ENCODE results near the gene ABHD18. TPM values are rescaled to one million over a fixed set of nuclear protein-coding genes. Genes with fewer than 3 reads are reported as not detected.
"Not testable (repeated sequence)": the region's sequence is repeated elsewhere in the genome, so short reads cannot be mapped to it uniquely, and the experiment has no call there.

The ABHD18 gene
- total RNA-seq, 4 donors from 2014 or later: 3.9 to 7.8 (median 5.8) TPM

- peaks cover 8 to 18% of the 10 kb centered on the region in 2 donors for H3K4me1 ChIP-seq
- intact Hi-C loops (cut with DNase I; ENCODE audit: low total_unique reads): loop anchor here (5.0 to 10.0 kb wide), 3 partner anchors 86 to 334 kb away; partner anchors contain the start of genes INTU, PGRMC2 and PLK4
- H3K36me3 ChIP-seq: no peaks in the 10 kb centered on the region
- peak overlapping the region in 3 of 4 donors; percentile 1 to 46 (median 8) for H3K27ac ChIP-seq
- H3K4me3 ChIP-seq: no peak overlapping the region
- no peak for DNase-seq
- TF ChIP-seq POLR2A (IDR thresholded peaks at IDR 0.05) (no peak), CTCF (IDR thresholded peaks at IDR 0.05 in 4 of 5, conservative IDR thresholded peaks at IDR 0.05 in 1 of 5) (no peak)
- no peaks in the 10 kb centered on the region for H3K27me3 ChIP-seq
- no peaks in the 10 kb centered on the region for H3K9me3 ChIP-seq
- no peak for ATAC-seq
- in situ Hi-C loops (cut with MboI; ENCODE audit: low sequenced_read_pairs in 4 of 4): loop anchor here in 3 of 4 donors (10.0 to 25.0 kb wide), 3 partner anchors 96 to 331 kb away; partner anchors contain the start of genes INTU (in 2 of the 3), HSPA4L (in 1 of the 3) and LARP1B (in 1 of the 3)
These were observed 3.4 kb downstream of the ABHD18 start for GRCh38 chr4:127968586-127968985.

- DNase-seq; H3K4me3 ChIP-seq; H3K27me3 ChIP-seq; ATAC-seq; H3K27ac ChIP-seq; H3K36me3 ChIP-seq; intact Hi-C loops (cut with DNase I; ENCODE audit: low total_unique reads); H3K9me3 ChIP-seq: not testable (repeated sequence)
- H3K4me1 ChIP-seq: peaks cover 12 to 28% of the 10 kb centered on the region in 2 donors
- in situ Hi-C loops (cut with MboI; ENCODE audit: low sequenced_read_pairs in 4 of 4): loop anchor here in 3 of 4 donors (10.0 to 25.0 kb wide), 3 partner anchors 74 to 334 kb away; partner anchors contain the start of genes INTU (in 2 of the 3) and HSPA4L (in 1 of the 3)
These were observed 5.7 kb downstream of the ABHD18 start for GRCh38 chr4:127970925-127971324.

DNA sequence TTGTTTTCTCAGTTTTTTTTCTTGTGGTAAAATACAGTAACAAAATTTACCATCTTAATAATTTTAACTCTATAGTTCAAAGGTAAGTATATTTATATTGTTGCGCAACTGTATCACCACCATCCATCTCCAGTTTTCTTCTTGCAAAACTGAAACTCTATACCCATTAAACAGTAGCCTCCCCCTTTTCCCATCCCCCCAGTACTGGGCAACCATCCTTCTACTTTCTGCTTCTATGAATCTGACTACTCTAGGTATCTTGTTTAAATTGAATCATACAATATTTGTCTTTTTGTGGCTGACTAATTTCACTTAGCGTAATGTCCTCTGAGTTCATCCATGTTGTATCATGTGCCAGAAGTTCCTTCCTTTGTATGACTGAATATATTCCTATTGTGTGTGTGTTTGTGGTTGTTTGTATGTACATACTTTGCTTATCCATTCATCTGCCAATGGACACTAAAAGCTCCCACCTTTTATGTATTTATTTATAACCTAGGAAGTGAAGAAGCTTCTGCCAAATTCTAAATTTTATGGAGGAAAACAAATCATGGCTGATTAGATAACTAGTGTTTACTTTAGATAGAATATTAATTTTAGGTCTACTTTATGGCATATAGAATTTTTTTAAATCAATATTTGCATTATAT is 10.0 kb downstream of the ABHD18 start:
- DNase-seq (no peak), ATAC-seq (peak in 1 of 2 donors; percentile 64)
- H3K4me1 ChIP-seq: peaks cover 5 to 9% of the 10 kb centered on the region in 2 donors
- TF ChIP-seq CTCF (IDR thresholded peaks at IDR 0.05 in 4 of 5, conservative IDR thresholded peaks at IDR 0.05 in 1 of 5): no peak
- no peak for TF ChIP-seq POLR2A (IDR thresholded peaks at IDR 0.05)
- intact Hi-C loops (cut with DNase I; ENCODE audit: low total_unique reads) (no loop called here), in situ Hi-C loops (cut with MboI; ENCODE audit: low sequenced_read_pairs in 4 of 4) (loop anchor here in 1 of 4 donors (10.0 kb wide), 1 partner anchor 70 kb away; no protein-coding TSS in a partner anchor)
- H3K9me3 ChIP-seq: peaks cover 0 to 5% (median 0%) of the 10 kb centered on the region in 3 donors
- no peaks in the 10 kb centered on the region for H3K27me3 ChIP-seq
- H3K36me3 ChIP-seq: no peaks in the 10 kb centered on the region
- no peak overlapping the region for H3K27ac ChIP-seq
- H3K4me3 ChIP-seq: no peak overlapping the region

DNA sequence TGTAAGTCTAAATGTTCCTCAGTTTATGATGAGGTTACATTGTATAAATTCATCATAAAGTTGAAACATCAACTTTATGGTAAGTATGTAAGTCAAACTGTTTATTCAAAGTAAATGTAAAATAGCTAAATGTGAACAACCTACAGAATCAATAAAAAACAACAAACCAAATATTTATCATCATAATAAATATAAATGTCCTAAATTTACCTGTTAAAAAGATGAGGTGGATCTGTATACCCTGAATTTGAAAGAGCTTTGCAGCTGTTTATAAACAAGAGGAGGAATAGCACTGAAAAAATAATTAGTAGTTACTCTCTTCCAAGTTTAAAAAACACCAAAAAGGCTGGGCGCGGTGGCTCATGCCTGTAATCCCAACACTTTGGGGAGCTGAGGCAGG is 13.7 kb downstream of the ABHD18 start:
- Histone ChIP-seq H3K4me1 (peaks cover 15 to 18% of the 10 kb centered on the region in 2 donors), H3K9me3 (peaks cover 0 to 5% (median 0%) of the 10 kb centered on the region in 3 donors), H3K36me3 (peaks cover 0 to 1% of the 10 kb centered on the region in 2 donors), H3K27me3 (no peaks in the 10 kb centered on the region), H3K27ac (no peak overlapping the region), H3K4me3 (no peak overlapping the region)
- DNase-seq (no peak), ATAC-seq (no peak)
- intact Hi-C loops (cut with DNase I; ENCODE audit: low total_unique reads) (no loop called here), in situ Hi-C loops (cut with MboI; ENCODE audit: low sequenced_read_pairs in 4 of 4) (loop anchor here in 1 of 4 donors (10.0 kb wide), 1 partner anchor 66 kb away; no protein-coding TSS in a partner anchor)
- TF ChIP-seq POLR2A (IDR thresholded peaks at IDR 0.05) (no peak), CTCF (IDR thresholded peaks at IDR 0.05 in 4 of 5, conservative IDR thresholded peaks at IDR 0.05 in 1 of 5) (no peak)

DNA sequence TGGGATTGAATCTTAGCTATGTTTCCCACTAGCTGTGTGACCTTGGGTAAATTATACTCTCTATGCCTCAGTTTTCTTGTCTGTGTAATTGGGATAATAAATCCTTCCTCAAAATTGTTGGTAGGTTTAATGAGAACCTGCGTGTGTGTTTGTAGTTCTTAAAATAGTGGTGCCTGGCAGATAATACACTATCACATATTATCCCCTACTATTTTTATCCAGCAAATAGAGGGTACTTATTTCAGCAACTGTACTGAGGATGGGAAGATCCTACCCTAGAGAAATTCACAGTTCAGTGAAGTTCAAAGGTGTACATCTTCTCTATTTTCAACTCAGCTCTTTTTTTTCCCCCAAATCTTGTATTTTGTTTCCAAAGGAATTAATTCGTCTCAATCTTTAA is 17.2 kb downstream of the ABHD18 start:
- no peak overlapping the region for H3K4me3 ChIP-seq
- in situ Hi-C loops (cut with MboI; ENCODE audit: low sequenced_read_pairs in 4 of 4): no loop called here
- H3K27ac ChIP-seq: no peak overlapping the region
- H3K9me3 ChIP-seq: peaks cover 0 to 5% (median 0%) of the 10 kb centered on the region in 3 donors
- ATAC-seq (no peak), DNase-seq (no peak)
- H3K27me3 ChIP-seq: no peaks in the 10 kb centered on the region
- peaks cover 8 to 10% of the 10 kb centered on the region in 2 donors for H3K4me1 ChIP-seq
- TF ChIP-seq POLR2A (IDR thresholded peaks at IDR 0.05): no peak
- TF ChIP-seq CTCF (IDR thresholded peaks at IDR 0.05 in 4 of 5, conservative IDR thresholded peaks at IDR 0.05 in 1 of 5): no peak
- intact Hi-C loops (cut with DNase I; ENCODE audit: low total_unique reads): no loop called here
- peaks cover 0 to 13% of the 10 kb centered on the region in 2 donors for H3K36me3 ChIP-seq
